Activated gamma-delta T cell treated with anti-CD3 and anti-CD28 coated beads, Interleukin-2, amount 50 U/mL, for 16 hours (primary cell): Measurements from ENCODE around the gene BLOC1S1.

Experiments used
- DNase-seq: peaks from one replicate; pipeline ENCODE4 v3.0.0-alpha.2; 2020; ENCODE audit warnings: low read depth

Gene BLOC1S1

DNA sequence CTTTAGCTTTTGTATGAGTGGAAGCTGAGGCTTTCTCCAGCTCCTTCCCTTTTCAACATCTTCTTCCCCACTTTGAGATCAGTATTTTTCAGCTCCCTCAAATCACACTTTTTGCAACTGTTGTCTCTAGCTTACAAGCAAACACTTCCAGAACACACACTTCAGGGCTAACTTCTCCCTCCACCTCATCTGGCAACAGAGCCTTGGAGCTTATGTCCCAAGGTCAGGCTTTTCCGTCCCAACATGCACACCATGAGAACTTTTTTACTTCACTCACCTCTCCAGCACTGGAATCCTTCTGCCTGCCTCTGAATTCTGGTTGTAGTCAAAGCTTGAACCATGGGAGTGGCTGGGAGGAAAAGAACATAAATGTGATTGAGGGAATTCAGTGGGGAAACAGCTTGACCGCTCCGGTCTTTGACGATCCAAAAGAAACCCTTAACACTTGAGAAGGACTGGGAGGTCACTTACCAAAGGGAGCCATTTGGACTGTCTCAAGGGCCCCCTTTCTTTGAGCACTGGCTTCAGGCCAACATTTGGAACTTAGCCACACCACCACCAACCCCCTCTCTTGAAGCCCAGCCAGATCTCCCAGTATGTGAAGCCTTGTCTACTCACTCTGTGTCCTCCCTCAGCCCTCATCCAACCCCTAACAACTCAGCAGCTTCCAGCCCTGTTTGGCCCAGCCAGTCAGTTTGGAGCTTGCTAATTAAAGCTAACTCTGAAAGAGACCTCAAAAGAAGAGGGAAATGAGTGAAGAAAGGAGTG is 3.9 kb upstream of the BLOC1S1 start:
- DNase-seq, result no peak

GRCh38 chr12:55712700-55713415 is 3.0 kb upstream of the BLOC1S1 start:
- no peak for DNase-seq

DNA sequence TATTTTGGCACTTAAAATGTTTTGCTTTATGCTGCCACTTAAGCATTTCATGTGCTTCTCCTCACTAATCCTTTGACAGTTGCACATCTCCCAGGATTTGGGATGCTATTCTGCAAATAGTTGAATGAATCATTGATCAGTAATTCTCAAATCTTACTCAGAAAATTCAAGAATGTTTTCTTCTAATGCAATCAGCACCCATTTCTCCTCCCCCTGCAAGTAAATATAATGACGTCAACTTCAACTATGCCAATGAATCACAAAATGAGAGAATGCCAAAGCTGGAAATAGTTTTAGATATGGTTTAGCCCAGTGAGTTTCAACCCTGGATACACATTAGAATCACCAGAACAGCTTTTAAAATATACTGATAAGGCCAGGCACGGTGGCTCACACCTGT is 2.1 kb upstream of the BLOC1S1 start:
- no peak for DNase-seq

- DNase-seq, result no peak
Observed at GRCh38 chr12:55715169-55715764, 579 bp upstream of the BLOC1S1 start.

DNA sequence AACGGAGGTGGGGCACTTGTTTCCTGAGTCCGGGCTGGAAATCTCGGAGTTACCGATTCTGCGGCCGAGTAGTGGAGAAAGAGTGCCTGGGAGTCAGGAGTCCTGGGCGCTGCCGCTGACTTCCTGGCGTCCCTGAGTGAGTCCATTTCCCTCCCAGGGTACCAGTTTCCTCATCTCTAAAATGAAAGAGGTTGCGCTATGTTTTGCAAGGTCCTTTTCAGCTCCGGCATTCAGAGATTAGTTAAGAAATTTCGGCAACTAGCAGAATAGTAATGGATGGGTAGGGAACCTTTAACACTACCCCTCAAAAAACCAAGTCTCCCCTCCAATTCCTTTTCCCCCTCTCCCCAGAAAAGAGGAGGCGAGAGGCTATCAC is 724 bp downstream of the BLOC1S1 start:
- no peak for DNase-seq

- DNase-seq, result no peak
Observed at GRCh38 chr12:55717011-55718007, 1.5 kb downstream of the BLOC1S1 start.

GRCh38 chr12:55718015-55718414 is 2.2 kb downstream of the BLOC1S1 start:
- no peak for DNase-seq

DNA sequence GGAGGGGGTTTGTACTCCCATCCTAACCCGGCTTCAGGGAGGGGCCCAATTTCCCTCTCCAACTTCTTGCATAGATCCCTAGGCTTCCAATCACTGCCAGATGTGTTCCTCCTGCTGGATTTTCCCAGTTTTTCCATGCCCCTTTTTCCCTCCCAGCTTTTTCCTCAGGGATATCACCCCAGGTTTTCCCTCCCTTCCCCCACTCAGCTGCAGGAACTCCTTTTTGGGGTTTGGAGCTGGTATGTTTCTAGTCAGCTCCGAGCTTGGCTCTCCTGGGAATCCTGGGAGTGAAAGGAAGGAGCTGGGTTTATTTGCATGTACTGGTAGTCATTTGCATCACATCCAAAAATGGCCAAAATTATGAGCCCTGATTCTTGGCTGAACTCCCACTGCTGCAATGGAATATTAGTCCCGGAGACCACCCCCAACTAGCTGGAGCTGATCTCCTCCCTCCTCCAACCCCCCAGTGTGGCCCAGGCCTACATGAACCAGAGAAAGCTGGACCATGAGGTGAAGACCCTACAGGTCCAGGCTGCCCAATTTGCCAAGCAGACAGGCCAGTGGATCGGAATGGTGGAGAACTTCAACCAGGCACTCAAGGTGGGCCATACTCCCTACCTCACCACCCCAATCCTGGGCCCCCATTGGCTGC is 2.9 kb downstream of the BLOC1S1 start:
- no peak for DNase-seq

DNA sequence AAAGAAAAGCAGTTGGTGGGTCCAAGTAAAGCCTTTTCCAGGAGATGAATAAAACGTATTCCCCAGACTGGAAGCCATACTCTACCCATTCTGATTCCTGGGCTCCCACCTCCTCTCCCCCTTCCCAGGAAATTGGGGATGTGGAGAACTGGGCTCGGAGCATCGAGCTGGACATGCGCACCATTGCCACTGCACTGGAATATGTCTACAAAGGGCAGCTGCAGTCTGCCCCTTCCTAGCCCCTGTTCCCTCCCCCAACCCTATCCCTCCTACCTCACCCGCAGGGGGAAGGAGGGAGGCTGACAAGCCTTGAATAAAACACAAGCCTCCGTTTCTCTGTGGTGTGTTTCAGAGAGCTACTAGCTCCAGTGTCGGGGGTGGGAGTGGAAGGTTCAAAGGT is 3.5 kb downstream of the BLOC1S1 start:
- DNase-seq, result no peak

DNA sequence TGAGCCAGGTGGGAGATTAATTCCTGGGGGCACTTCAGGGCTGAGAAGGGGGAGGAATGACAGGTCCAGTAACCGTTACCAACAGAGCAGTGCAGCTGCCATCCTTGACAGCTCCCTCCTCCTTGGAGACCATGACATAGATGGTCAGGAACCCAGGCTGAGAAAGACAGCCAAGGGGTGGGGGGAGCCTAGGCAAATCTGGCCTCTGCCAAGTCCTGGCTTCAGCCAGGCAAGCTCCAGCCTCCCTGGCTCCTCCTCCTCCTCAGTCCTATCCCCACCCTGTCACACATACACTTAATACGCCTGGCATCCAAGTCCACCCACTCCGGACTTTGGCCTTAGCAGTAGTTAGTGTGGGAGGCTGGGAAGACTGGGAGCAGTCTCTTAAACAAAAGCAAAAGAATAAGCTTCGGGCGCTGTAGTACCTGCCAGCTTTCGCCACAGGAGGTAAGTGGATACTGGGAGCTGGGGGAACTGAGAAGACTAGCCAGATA is 4.3 kb downstream of the BLOC1S1 start, which contains the start of gene RDH5:
Gene RDH5, plus strand, starts transcription at position 323 of the 494 bp plus-strand sequence. CDS start 792 bp downstream, outside the sequence.
- no peak for DNase-seq

DNA sequence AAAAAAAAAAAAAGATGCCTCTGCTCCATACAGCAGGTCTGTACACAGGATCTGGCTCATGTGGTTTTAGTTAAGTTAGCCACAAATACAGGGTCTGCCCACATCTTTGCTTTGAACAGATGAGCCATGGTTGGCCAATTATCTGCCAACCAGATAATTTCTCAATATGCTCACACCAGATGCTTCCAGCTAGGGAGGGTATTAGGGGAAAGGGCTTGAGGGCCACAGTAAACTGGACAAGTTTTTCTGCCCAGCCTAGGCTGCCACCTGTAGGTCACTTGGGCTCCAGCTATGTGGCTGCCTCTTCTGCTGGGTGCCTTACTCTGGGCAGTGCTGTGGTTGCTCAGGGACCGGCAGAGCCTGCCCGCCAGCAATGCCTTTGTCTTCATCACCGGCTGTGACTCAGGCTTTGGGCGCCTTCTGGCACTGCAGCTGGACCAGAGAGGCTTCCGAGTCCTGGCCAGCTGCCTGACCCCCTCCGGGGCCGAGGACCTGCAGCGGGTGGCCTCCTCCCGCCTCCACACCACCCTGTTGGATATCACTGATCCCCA is 5.1 kb downstream of the BLOC1S1 start:
- no peak for DNase-seq

GRCh38 chr12:55721601-55722213 is 5.9 kb downstream of the BLOC1S1 start:
- no peak for DNase-seq

DNA sequence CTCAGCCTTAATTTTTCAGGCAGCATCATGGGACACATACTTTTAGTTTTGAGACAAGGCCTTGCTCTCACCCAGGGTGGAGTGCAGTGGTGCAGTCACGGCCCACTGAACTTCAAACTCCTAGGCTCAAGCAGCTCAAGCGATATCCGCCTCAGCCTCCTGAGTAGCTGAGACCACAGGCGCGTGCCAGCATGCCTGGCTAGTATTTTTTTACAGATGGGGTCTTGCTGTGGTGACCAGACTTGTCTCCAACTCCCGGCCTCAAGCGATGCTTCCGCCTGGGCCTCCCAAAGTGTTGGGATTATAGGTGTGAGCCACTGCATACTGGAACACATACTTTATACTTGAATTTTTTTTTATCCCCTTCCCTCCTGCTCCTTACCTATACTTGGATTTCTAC is 7.1 kb downstream of the BLOC1S1 start:
- DNase-seq, result no peak

DNA sequence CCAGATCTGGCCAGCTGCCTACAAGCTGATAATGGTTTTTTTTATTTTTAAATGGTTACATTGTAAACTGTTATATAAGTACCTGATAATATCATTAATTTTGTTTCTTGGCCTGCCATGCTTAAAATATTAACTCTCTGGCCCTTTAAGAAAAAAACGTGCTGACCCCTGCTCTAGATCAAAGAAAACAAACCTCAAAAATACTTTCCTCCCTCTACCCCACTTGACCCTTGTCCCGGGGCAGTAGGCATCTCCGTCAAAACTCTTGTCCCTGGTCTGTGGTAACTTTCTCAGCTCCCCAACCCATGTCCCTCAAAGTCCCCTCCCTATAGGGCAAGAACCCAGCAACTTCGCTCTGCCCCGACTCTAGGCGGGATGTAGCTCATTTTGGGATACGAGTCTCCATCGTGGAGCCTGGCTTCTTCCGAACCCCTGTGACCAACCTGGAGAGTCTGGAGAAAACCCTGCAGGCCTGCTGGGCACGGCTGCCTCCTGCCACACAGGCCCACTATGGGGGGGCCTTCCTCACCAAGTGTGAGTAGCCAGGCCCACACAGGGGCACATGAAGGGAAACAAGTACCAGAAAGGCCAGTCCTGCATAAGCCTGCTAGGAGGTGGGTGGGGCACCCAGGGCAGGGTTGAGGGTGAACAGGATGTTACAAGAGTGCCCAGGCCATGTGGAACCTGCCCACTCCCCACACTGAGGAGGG is 7.8 kb downstream of the BLOC1S1 start:
- DNase-seq, result no peak

DNA sequence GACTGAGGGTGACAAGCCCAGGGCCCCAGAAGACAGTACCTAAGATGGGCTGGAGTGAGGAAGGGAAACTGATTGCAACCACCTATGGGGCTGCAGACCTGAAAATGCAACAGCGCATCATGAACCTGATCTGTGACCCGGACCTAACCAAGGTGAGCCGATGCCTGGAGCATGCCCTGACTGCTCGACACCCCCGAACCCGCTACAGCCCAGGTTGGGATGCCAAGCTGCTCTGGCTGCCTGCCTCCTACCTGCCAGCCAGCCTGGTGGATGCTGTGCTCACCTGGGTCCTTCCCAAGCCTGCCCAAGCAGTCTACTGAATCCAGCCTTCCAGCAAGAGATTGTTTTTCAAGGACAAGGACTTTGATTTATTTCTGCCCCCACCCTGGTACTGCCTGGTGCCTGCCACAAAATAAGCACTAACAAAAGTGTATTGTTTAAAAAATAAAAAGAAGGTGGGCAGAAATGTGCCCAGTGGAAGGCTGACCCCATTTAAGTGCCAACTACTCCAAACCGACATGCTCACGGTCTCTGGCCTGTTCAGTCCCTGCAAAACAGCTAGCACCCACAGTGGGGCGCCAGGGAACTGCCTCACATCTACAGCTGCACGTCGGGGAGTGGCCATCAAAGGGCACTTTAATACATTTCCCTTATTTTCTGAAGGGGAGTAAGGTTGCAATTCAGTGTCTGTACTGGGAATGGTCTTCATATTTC is 8.5 kb downstream of the BLOC1S1 start:
- DNase-seq, result no peak

- no peak for DNase-seq
Observed at GRCh38 chr12:55724940-55725309, 9.1 kb downstream of the BLOC1S1 start.

- no peak for DNase-seq
Observed at GRCh38 chr12:55725556-55725955, 9.7 kb downstream of the BLOC1S1 start.

- DNase-seq, result no peak
Observed at GRCh38 chr12:55726971-55727370, 11.1 kb downstream of the BLOC1S1 start.

GRCh38 chr12:55727643-55728185 is 11.9 kb downstream of the BLOC1S1 start:
- DNase-seq, result no peak
